Body of pancreas (tissue), 4 donors: ENCODE results near the gene OR56A1.

Experiments used
- CTCF ChIP-seq, 7 experiments: fragments of 450-650 bp in 4 of 7; fragments of 200-600 bp in 3 of 7; sonication (generic) in 3 of 7; IDR thresholded peaks; one replicate each; pipeline ENCODE4 v1.5.1; 2016 to 2019; ENCODE audit warnings: antibody characterized with exemption in 7 of 7
- POLR2A ChIP-seq, 3 donors: fragments of 450-650 bp; IDR thresholded peaks; one replicate each; pipeline ENCODE4 v1.6.1; 2016; ENCODE audit warnings: antibody characterized with exemption in 3 of 3, mild to moderate bottlenecking in 2 of 3

- TF ChIP-seq CTCF (IDR thresholded peaks at IDR 0.05) (no peak), POLR2A (IDR thresholded peaks at IDR 0.05) (no peak)
Measured at GRCh38 chr11:6002202-6002699, 28.3 kb downstream of the OR56A1 start.
